Choroid plexus epithelial cell (primary cell): ENCODE measurements around the gene RPL35.
A peak's percentile ranks its signal among the peaks of the same experiment; 100 is the strongest.

Source experiments
- DNase-seq: peaks from one replicate; pipeline ENCODE4 v3.0.0-alpha.2; 2010; ENCODE audit warnings: low read depth
- H3K4me3 ChIP-seq: 2 replicates; pipeline ENCODE4 v1.5.1; 2011; ENCODE audit warnings: low read depth, mild to moderate bottlenecking, control low read depth, low read length, moderate library complexity
- CTCF ChIP-seq: conservative IDR thresholded peaks from 2 replicates; pipeline ENCODE4 v1.5.1; 2011; ENCODE audit warnings: low read depth, mild to moderate bottlenecking, control low read depth, inconsistent platforms, low read length, moderate library complexity

RPL35 gene

GRCh38 chr9:124861342-124862229 is at the start of gene RPL35, which contains the start of gene ARPC5L:
TSS of gene RPL35 (minus strand) at chr9:124861957. CDS start at chr9:124861912, 45 bp downstream.
TSS of gene ARPC5L (plus strand) at chr9:124862130. CDS start at chr9:124869291, 7,161 bp downstream.
- peak; percentile 40 for TF ChIP-seq CTCF
- H3K4me3 ChIP-seq: peak within 1 kb of the TSS; percentile 88
- peak; percentile 96 for DNase-seq

- TF ChIP-seq CTCF: no peak
- no peak for DNase-seq
- H3K4me3 ChIP-seq: no peak overlapping the region
These were observed 46.3 kb upstream of the RPL35 start for GRCh38 chr9:124908098-124908497.

GRCh38 chr9:124906966-124907365 is 45.2 kb upstream of the RPL35 start:
- H3K4me3 ChIP-seq: no peak overlapping the region
- peak; percentile 22 for DNase-seq
- no peak for TF ChIP-seq CTCF

GRCh38 chr9:124899845-124900244 is 38.1 kb upstream of the RPL35 start:
- no peak for DNase-seq
- no peak for TF ChIP-seq CTCF
- no peak overlapping the region for H3K4me3 ChIP-seq

DNA sequence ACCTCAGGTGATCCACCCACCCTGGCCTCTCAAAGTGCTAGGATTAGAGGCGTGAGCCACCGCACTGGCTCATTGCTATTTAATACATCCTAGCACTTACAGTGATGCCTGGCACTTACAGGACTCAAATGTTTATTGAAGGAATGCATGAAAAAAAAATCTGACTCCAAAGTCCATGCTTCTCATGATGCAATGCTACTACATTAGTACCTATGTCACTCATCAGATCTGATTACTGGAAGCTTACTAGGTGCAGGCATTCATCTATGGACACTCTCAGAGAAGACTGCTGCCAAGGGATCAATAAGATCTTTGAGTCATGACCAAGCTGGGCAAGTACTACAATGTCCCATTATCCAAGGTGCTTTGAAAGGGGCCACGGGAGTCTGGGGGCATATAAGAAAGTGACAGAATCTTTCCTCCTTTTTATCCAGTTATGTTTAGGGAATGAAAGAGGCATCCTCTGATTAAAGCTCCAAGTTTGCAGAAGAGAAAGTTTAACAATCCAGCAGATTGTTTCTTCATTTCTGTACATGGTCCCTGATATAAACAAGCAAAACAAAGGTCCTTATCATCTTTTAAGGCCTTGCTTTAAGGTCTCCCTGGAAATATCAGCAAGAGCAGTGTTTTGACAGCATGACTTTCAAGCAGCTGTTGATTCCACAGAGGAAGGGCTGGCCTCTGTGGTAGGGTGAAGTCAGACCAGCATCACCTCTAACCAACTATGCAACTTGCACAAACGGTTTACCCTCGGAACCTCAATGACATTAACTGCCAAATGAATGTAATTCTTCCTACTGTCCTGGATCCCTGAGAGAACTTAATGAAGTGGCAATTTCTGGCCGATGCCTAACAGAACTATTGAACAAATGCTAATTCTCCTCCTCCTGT is 36.1 kb upstream of the RPL35 start:
- DNase-seq: peak; percentile 8
- H3K4me3 ChIP-seq: no peak overlapping the region
- TF ChIP-seq CTCF: no peak

DNA sequence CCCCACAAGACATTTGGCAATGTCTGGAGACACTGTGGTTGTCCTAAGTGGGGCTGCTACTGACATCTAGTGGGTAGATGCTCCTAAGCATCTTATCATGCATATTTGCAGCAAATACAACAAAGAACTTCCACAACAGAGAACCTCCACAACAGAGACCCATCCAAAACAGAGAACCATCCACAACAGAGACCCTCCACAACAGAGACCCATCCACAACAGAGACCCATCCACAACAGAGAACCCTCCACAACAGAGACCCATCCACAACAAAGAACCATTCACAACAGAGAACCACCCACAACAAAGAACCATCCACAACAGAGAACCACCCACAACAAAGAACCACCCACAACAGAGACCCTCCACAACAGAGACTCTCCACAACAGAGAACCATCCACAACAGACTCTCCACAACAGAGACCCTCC is 33.0 kb upstream of the RPL35 start:
- H3K4me3 ChIP-seq: no peak overlapping the region
- DNase-seq: peak; percentile 79
- TF ChIP-seq CTCF: peak; percentile 80
